Activated naive CD4-positive, alpha-beta T cell treated with anti-CD3 and anti-CD28 coated beads, Interleukin-2, amount 10 ng/mL, durations not matched to agents 7 days and 5 days (primary cell): Measurements from ENCODE around the gene AQP12A.
"Not testable (repeated sequence)": the region's sequence is repeated elsewhere in the genome, so short reads cannot be mapped to it uniquely, and the experiment has no call there.

Experiments
- CTCF ChIA-PET: fragments of 350-600 bp; sonication (Branson Sonifier 250); formaldehyde crosslinking; loops from one replicate; lab custom pipeline; 2021; ENCODE audit warnings: antibody characterized with exemption; lab: Charles Lee
- DNase-seq: peaks from one replicate; pipeline ENCODE4 v3.0.0-alpha.2; 2020
- H3K27ac Mint-ChIP-seq: one replicate; pipeline ENCODE4 v1.8.0; 2021; ENCODE audit warnings: mild to moderate bottlenecking, moderate library complexity, mixed read lengths
- H3K27me3 Mint-ChIP-seq: one replicate; pipeline ENCODE4 v1.8.0; 2021; ENCODE audit warnings: mild to moderate bottlenecking, mixed read lengths
- H3K36me3 Mint-ChIP-seq: one replicate; pipeline ENCODE4 v1.8.0; 2021; ENCODE audit warnings: mixed read lengths
- H3K4me1 Mint-ChIP-seq: one replicate; pipeline ENCODE4 v1.8.0; 2021; ENCODE audit warnings: mixed read lengths
- H3K4me3 Mint-ChIP-seq: one replicate; pipeline ENCODE4 v1.8.0; 2021; ENCODE audit warnings: mild to moderate bottlenecking, moderate library complexity, mixed read lengths
- H3K9me3 Mint-ChIP-seq: one replicate; pipeline ENCODE4 v1.8.0; 2021; ENCODE audit warnings: mixed read lengths

AQP12A gene, protein sequence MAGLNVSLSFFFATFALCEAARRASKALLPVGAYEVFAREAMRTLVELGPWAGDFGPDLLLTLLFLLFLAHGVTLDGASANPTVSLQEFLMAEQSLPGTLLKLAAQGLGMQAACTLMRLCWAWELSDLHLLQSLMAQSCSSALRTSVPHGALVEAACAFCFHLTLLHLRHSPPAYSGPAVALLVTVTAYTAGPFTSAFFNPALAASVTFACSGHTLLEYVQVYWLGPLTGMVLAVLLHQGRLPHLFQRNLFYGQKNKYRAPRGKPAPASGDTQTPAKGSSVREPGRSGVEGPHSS

DNA sequence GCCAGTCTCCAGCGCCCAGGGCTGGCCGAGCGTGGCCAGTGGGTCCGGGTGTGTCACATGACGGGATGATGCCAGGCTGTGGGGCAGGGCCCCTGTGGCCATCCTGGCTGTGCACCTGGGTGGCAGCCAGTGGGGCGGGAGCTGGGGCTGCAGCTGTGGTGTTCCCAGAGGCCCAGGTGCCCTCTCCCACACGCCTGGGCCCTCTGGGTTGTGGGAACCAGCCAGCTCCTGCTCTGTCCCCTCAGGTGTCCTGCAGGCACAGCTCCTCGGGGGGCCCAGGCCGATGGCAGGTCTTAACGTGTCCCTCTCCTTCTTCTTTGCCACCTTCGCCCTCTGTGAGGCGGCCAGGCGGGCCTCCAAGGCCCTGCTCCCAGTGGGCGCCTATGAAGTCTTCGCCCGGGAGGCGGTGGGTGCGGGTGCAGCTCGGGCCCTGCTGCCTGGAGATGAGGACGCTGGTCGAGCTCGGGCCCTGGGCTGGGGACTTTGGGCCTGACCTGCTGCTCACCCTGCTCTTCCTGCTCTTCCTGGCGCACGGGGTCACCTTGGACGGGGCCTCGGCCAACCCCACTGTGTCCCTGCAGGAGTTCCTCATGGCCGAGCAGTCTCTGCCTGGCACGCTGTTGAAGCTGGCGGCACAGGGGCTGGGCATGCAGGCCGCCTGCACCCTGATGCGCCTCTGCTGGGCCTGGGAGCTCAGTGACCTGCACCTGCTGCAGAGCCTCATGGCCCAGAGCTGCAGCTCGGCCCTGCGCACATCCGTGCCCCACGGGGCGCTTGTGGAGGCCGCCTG is at the start of gene AQP12A:
Gene AQP12A (plus strand): TSS at position 236 of the 790 bp plus-strand sequence. CDS start 48 bp downstream, at position 284.
- H3K9me3 Mint-ChIP-seq, H3K36me3 Mint-ChIP-seq, H3K4me1 Mint-ChIP-seq, H3K4me3 Mint-ChIP-seq, CTCF ChIA-PET, DNase-seq, H3K27ac Mint-ChIP-seq, H3K27me3 Mint-ChIP-seq: not testable (repeated sequence)

- no peak for DNase-seq
- CTCF ChIA-PET = no interaction called here
- H3K27ac Mint-ChIP-seq = no peak overlapping the region
- no peaks in the 10 kb centered on the region for H3K36me3 Mint-ChIP-seq
- no peak overlapping the region for H3K4me3 Mint-ChIP-seq
- H3K27me3 Mint-ChIP-seq = peaks cover 21% of the 10 kb centered on the region
- peaks cover 5% of the 10 kb centered on the region for H3K9me3 Mint-ChIP-seq
- peaks cover 7% of the 10 kb centered on the region for H3K4me1 Mint-ChIP-seq
These were observed 49.4 kb upstream of the AQP12A start for GRCh38 chr2:240642061-240642805.

- peaks cover 5% of the 10 kb centered on the region for H3K9me3 Mint-ChIP-seq
- peaks cover 21% of the 10 kb centered on the region for H3K27me3 Mint-ChIP-seq
- DNase-seq = no peak
- CTCF ChIA-PET = no interaction called here
- H3K4me1 Mint-ChIP-seq = peaks cover 7% of the 10 kb centered on the region
- no peak overlapping the region for H3K27ac Mint-ChIP-seq
- no peaks in the 10 kb centered on the region for H3K36me3 Mint-ChIP-seq
- H3K4me3 Mint-ChIP-seq = no peak overlapping the region
These were observed 48.9 kb upstream of the AQP12A start for GRCh38 chr2:240642806-240643092.

- H3K27ac Mint-ChIP-seq = peak overlapping the region; percentile 60
These were observed 48.4 kb upstream of the AQP12A start for GRCh38 chr2:240643093-240643810.

GRCh38 chr2:240643811-240644150 is 47.9 kb upstream of the AQP12A start:
- DNase-seq = no peak
- peaks cover 2% of the 10 kb centered on the region for H3K9me3 Mint-ChIP-seq
- CTCF ChIA-PET = no interaction called here
- peaks cover 7% of the 10 kb centered on the region for H3K4me1 Mint-ChIP-seq
- no peak overlapping the region for H3K27ac Mint-ChIP-seq
- H3K36me3 Mint-ChIP-seq = no peaks in the 10 kb centered on the region
- peaks cover 27% of the 10 kb centered on the region for H3K27me3 Mint-ChIP-seq
- no peak overlapping the region for H3K4me3 Mint-ChIP-seq

More at GRCh38 chr2:240643093-240643810, 48.4 kb upstream of the AQP12A start:
- Mint-ChIP-seq H3K4me1 (peaks cover 7% of the 10 kb centered on the region), H3K36me3 (no peaks in the 10 kb centered on the region), H3K4me3 (no peak overlapping the region), H3K27me3 (peaks cover 22% of the 10 kb centered on the region), H3K9me3 (peaks cover 3% of the 10 kb centered on the region)
- CTCF ChIA-PET = no interaction called here
- no peak for DNase-seq

GRCh38 chr2:240644171-240644651 is 47.5 kb upstream of the AQP12A start:
- Mint-ChIP-seq H3K4me1 (peaks cover 7% of the 10 kb centered on the region), H3K36me3 (no peaks in the 10 kb centered on the region), H3K9me3 (no peaks in the 10 kb centered on the region), H3K27ac (no peak overlapping the region), H3K27me3 (peaks cover 31% of the 10 kb centered on the region), H3K4me3 (no peak overlapping the region)
- no peak for DNase-seq
- CTCF ChIA-PET = no interaction called here

- H3K36me3 Mint-ChIP-seq = no peaks in the 10 kb centered on the region
- DNase-seq = no peak
- H3K27ac Mint-ChIP-seq = no peak overlapping the region
- H3K4me3 Mint-ChIP-seq = no peak overlapping the region
- H3K4me1 Mint-ChIP-seq = peaks cover 7% of the 10 kb centered on the region
- CTCF ChIA-PET = no interaction called here
- H3K9me3 Mint-ChIP-seq = no peaks in the 10 kb centered on the region
- H3K27me3 Mint-ChIP-seq = peaks cover 36% of the 10 kb centered on the region
These were observed 46.8 kb upstream of the AQP12A start for GRCh38 chr2:240644859-240645301.

GRCh38 chr2:240645346-240645745 is 46.3 kb upstream of the AQP12A start:
- Mint-ChIP-seq H3K9me3 (no peaks in the 10 kb centered on the region), H3K27me3 (peaks cover 39% of the 10 kb centered on the region), H3K4me1 (peaks cover 7% of the 10 kb centered on the region), H3K4me3 (no peak overlapping the region), H3K27ac (no peak overlapping the region), H3K36me3 (no peaks in the 10 kb centered on the region)
- CTCF ChIA-PET = no interaction called here
- DNase-seq = no peak

DNA sequence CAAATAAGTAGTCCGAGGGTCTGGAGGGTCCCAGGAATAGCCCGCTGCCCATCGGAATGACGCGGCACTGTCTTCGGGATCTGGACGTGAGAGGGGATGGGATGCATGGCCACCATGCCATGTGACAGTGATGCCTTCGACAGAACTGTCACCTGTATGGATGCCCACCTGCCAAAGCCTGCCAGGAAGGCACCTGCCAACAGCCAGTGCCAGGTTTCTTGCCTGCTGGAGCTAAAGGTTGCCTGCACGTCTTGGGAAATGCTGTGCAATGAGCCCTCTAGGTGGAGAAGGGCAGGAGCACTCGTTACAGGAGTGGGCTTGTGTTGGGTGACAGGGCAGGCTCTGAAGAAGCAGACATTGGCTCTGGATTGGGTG is 45.9 kb upstream of the AQP12A start:
- H3K4me3 Mint-ChIP-seq = no peak overlapping the region
- CTCF ChIA-PET = no interaction called here
- H3K36me3 Mint-ChIP-seq = no peaks in the 10 kb centered on the region
- H3K27me3 Mint-ChIP-seq = peaks cover 43% of the 10 kb centered on the region
- no peak overlapping the region for H3K27ac Mint-ChIP-seq
- DNase-seq = no peak
- no peaks in the 10 kb centered on the region for H3K9me3 Mint-ChIP-seq
- peaks cover 7% of the 10 kb centered on the region for H3K4me1 Mint-ChIP-seq

DNA sequence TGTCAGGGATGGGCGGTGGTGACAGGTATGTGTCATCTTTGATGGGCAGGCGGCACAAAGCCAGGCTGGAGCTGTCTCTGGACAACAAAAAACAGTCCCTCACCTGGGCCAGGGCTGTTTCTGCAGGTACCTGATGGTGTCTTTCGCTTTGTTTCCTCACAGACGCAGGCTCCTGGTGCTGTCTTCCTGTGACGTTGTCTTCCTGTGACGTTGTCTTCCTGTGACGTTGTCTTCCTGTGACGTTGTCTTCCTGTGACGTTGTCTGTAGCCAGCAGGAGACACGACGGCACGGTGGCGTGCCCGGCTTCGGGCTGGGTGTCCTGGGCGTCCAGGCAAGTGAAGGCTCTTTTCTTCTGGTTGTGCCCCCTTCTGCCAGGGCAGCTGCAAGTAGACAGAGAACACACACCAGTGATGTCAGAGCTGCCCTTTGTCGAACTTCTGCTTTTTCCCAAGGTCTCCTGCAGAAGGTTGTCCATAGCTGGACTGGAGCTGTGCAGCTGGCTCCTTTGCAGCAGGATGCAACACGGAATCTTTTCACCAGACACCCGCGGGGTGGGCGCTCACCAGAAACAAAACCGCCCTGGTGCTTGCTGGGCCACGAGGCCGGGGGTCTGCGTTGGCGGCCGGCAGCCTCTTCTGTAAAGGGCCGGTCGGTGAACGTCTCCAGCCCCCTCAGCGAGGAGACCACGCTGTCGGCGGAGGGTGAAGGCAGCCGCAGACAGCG is 45.3 kb upstream of the AQP12A start:
- CTCF ChIA-PET = no interaction called here
- peaks cover 49% of the 10 kb centered on the region for H3K27me3 Mint-ChIP-seq
- H3K9me3 Mint-ChIP-seq = no peaks in the 10 kb centered on the region
- DNase-seq = no peak
- H3K36me3 Mint-ChIP-seq = no peaks in the 10 kb centered on the region
- no peak overlapping the region for H3K4me3 Mint-ChIP-seq
- peak overlapping the region; percentile 67 for H3K27ac Mint-ChIP-seq
- H3K4me1 Mint-ChIP-seq = peaks cover 7% of the 10 kb centered on the region

GRCh38 chr2:240646900-240647502 is 44.7 kb upstream of the AQP12A start:
- no peaks in the 10 kb centered on the region for H3K9me3 Mint-ChIP-seq
- no peak for DNase-seq
- H3K4me3 Mint-ChIP-seq = no peak overlapping the region
- no peak overlapping the region for H3K27ac Mint-ChIP-seq
- peaks cover 53% of the 10 kb centered on the region for H3K27me3 Mint-ChIP-seq
- peaks cover 7% of the 10 kb centered on the region for H3K4me1 Mint-ChIP-seq
- CTCF ChIA-PET = no interaction called here
- H3K36me3 Mint-ChIP-seq = no peaks in the 10 kb centered on the region

DNA sequence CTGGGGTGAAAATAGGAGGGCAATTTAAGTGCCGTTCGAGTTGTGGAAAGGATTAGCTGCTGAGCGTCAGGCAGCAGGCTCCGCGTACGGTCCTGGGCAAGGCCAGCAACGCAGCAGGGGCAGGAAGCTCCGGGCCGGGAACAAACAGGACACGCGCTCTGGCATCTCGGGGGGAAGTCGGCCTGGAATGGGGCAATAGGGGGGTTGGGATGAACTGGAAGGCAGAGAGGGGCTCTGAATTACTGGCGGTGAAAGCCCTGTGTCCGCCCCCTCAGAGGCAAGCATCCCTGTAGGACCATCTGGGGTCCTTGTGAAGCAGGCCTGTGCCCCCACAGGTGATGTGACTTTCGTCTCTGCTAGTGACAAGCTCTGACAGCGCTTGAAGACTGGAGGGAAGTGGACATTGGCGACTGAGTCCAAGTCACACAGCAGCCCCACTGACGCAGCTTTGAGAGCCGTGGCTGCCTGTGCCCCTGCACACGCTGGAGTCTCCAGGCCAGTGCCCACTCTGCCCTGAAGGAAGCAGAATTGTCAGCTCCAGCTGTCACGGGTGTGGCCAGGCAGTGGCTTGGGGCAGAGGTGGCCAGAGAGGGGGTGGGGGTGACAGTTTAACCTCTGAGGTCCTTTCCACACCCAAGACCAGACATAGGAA is 44.0 kb upstream of the AQP12A start:
- no peaks in the 10 kb centered on the region for H3K36me3 Mint-ChIP-seq
- no peaks in the 10 kb centered on the region for H3K9me3 Mint-ChIP-seq
- CTCF ChIA-PET = no interaction called here
- H3K27me3 Mint-ChIP-seq = peaks cover 56% of the 10 kb centered on the region
- no peak for DNase-seq
- no peak overlapping the region for H3K27ac Mint-ChIP-seq
- no peak overlapping the region for H3K4me3 Mint-ChIP-seq
- H3K4me1 Mint-ChIP-seq = peaks cover 7% of the 10 kb centered on the region

DNA sequence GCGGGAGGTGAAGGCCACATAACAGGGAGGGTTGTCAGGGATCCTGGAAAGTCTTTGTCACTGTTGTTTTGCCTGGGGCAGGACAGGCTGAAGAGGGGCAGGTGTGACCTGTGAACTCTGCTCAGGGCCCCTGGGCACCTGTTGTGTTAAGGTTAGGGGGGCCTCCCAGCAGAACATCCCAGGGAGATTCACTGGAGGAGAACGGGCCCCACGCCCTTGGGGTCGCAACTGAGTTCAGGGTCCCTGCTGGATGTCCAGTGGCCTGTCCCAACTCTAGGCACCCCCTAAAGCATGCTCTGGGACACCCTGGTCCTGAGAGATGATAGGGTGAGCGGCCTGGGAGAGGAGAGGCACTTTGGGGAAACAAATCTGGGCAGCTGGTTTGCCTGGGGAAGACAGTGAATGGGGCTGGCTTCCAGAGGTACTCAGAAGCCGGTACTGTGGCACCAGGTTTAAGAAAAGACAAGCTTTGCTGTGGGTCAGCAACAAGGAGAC is 43.5 kb upstream of the AQP12A start:
- no peak for DNase-seq
- H3K4me1 Mint-ChIP-seq = peaks cover 7% of the 10 kb centered on the region
- no peaks in the 10 kb centered on the region for H3K36me3 Mint-ChIP-seq
- H3K9me3 Mint-ChIP-seq = no peaks in the 10 kb centered on the region
- CTCF ChIA-PET = no interaction called here
- no peak overlapping the region for H3K27ac Mint-ChIP-seq
- H3K4me3 Mint-ChIP-seq = no peak overlapping the region
- peaks cover 60% of the 10 kb centered on the region for H3K27me3 Mint-ChIP-seq
